SK-N-SH treated with all-trans-retinoic acid at 6 μM for 48 hours (cell line): ENCODE data around the gene KIF3C.

Experiments
- ARNTL ChIP-seq: fragments of 450-650 bp; formaldehyde crosslinking; IDR thresholded peaks from 2 replicates; pipeline ENCODE4 v1.5.0; 2020; ENCODE audit warnings: low read depth, mild to moderate bottlenecking, moderate library complexity, borderline replicate concordance
- CSRNP3 ChIP-seq: fragments of 250-450 bp; sonication (Bioruptor Pico); IDR thresholded peaks from 2 replicates; pipeline ENCODE4 v1.5.1; 2021; ENCODE audit warnings: mild to moderate bottlenecking, moderate library complexity
- ESRRG ChIP-seq: fragments of 250-450 bp; sonication (Bioruptor Pico); IDR thresholded peaks from 2 replicates; pipeline ENCODE4 v1.6.1; 2021; ENCODE audit warnings: mild to moderate bottlenecking
- GLIS3 ChIP-seq: fragments of 250-450 bp; sonication (Bioruptor Pico); IDR thresholded peaks from 2 replicates; pipeline ENCODE4 v1.5.0; 2020; ENCODE audit warnings: mild to moderate bottlenecking, moderate library complexity
- POU6F1 ChIP-seq: fragments of 250-450 bp; sonication (Bioruptor Pico); IDR thresholded peaks from 2 replicates; pipeline ENCODE4 v1.8.0; 2021; ENCODE audit warnings: low read depth, mild to moderate bottlenecking, moderate library complexity, borderline replicate concordance
- PPARA ChIP-seq: fragments of 250-450 bp; sonication (Bioruptor Pico); IDR thresholded peaks from 2 replicates; pipeline ENCODE4 v1.5.0; 2020; ENCODE audit warnings: mild to moderate bottlenecking, borderline replicate concordance
- RARB ChIP-seq: fragments of 250-450 bp; sonication (Bioruptor Pico); IDR thresholded peaks from 2 replicates; pipeline ENCODE4 v1.8.0; 2021; ENCODE audit warnings: mild to moderate bottlenecking, moderate library complexity
- SNAI2 ChIP-seq: fragments of 250-450 bp; sonication (Bioruptor Pico); IDR thresholded peaks from 2 replicates; pipeline ENCODE4 v1.5.0; 2020; ENCODE audit warnings: mild to moderate bottlenecking, moderate library complexity
- TOX ChIP-seq: fragments of 250-450 bp; sonication (Bioruptor Pico); IDR thresholded peaks from 2 replicates; pipeline ENCODE4 v1.8.0; 2021; ENCODE audit warnings: mild to moderate bottlenecking, moderate library complexity, borderline replicate concordance
- TSHZ2 ChIP-seq: fragments of 250-450 bp; sonication (Bioruptor Pico); IDR thresholded peaks from 2 replicates; pipeline ENCODE4 v1.5.0; 2020; ENCODE audit warnings: mild to moderate bottlenecking, moderate library complexity
- ZFP30 ChIP-seq: fragments of 450-650 bp; formaldehyde crosslinking; IDR thresholded peaks from 2 replicates; pipeline ENCODE4 v1.5.0; 2022; ENCODE audit warnings: mild to moderate bottlenecking, moderate library complexity
- ZNF8 ChIP-seq: fragments of 450-650 bp; formaldehyde crosslinking; IDR thresholded peaks from 2 replicates; pipeline ENCODE4 v1.5.0; 2020; ENCODE audit warnings: mild to moderate bottlenecking, moderate library complexity
- TF ChIP-seq, protein P1 (sequence below): fragments of 250-450 bp; sonication (Bioruptor Pico); IDR thresholded peaks from 2 replicates; pipeline ENCODE4 v1.8.0; 2020; ENCODE audit warnings: mild to moderate bottlenecking, moderate library complexity, borderline replicate concordance
- TF ChIP-seq, protein P2 (sequence below): fragments of 250-450 bp; sonication (Bioruptor Pico); IDR thresholded peaks from 2 replicates; pipeline ENCODE4 v1.5.1; 2020; ENCODE audit warnings: low read depth, mild to moderate bottlenecking, moderate library complexity

DNA sequence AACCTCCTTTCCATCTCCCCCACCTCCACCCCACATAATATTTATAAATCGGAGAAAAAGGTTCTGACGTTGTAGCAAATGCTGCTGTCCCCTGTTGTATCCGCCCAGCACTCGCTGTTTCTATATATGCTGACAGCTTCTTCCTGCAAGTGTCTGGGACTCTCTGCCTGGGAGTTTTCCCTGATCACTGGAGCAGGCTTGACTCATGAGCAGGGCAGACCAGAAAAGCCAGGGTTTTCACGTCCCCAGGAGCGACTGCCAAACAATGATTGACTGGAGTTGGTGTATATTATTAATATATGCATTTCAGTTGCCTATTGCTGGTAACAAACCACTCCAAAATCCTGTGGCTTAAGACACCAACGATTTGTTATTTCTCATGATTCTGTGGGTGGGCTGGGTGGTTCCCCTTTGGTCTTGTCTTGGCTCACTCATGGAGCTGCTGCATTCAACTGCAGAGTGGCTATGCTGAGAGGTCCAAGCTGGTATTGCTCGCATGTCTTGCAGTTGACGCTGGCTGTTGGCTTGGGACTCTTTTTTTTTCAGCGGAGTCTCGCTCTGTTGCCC is 82.8 kb downstream of the KIF3C start:
- TF ChIP-seq SNAI2, result no peak
- no peak for TF ChIP-seq TOX (CRISPR knock-in tag)
- TF ChIP-seq ARNTL, result no peak
- no peak for TF ChIP-seq TSHZ2
- TF ChIP-seq, protein P1, sequence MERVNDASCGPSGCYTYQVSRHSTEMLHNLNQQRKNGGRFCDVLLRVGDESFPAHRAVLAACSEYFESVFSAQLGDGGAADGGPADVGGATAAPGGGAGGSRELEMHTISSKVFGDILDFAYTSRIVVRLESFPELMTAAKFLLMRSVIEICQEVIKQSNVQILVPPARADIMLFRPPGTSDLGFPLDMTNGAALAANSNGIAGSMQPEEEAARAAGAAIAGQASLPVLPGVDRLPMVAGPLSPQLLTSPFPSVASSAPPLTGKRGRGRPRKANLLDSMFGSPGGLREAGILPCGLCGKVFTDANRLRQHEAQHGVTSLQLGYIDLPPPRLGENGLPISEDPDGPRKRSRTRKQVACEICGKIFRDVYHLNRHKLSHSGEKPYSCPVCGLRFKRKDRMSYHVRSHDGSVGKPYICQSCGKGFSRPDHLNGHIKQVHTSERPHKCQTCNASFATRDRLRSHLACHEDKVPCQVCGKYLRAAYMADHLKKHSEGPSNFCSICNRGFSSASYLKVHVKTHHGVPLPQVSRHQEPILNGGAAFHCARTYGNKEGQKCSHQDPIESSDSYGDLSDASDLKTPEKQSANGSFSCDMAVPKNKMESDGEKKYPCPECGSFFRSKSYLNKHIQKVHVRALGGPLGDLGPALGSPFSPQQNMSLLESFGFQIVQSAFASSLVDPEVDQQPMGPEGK, result no peak
- no peak for TF ChIP-seq CSRNP3 (CRISPR knock-in tag)
- no peak for TF ChIP-seq PPARA
- TF ChIP-seq POU6F1, result no peak
- TF ChIP-seq ESRRG, result no peak
- no peak for TF ChIP-seq RARB (CRISPR knock-in tag)
- TF ChIP-seq, protein P2, sequence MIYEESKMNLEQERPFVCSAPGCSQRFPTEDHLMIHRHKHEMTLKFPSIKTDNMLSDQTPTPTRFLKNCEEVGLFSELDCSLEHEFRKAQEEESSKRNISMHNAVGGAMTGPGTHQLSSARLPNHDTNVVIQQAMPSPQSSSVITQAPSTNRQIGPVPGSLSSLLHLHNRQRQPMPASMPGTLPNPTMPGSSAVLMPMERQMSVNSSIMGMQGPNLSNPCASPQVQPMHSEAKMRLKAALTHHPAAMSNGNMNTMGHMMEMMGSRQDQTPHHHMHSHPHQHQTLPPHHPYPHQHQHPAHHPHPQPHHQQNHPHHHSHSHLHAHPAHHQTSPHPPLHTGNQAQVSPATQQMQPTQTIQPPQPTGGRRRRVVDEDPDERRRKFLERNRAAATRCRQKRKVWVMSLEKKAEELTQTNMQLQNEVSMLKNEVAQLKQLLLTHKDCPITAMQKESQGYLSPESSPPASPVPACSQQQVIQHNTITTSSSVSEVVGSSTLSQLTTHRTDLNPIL (CRISPR knock-in tag), result no peak
- no peak for TF ChIP-seq ZNF8 (CRISPR knock-in tag)
- TF ChIP-seq ZFP30 (CRISPR knock-in tag), result no peak
- no peak for TF ChIP-seq GLIS3 (CRISPR knock-in tag)
